ENCODE measurements around the gene CPED1.

The CPED1 gene

DNA sequence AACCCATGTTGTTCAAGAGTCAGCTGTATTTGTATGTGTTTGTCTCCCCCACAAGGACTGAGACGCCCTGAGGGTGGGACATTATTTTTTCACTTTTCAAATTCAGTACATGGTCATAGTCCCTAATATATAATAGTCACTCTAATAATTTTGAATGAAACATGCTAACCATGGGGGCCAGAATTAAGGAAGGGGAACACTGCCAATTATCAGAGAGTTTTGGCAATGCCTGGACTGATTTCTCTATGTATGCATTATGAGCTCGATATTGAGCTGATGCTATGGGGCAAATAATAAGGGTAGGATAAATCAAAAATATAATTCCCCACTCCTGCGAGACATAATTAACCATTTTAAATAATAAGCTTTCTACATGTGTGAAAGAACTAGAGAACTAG is 87.4 kb downstream of the CPED1 start:
- ChIA-PET POLR2A (no interaction called here), CTCF (interaction anchor here (1.0 to 10.6 kb wide), 8 partner anchors 12 to 283 kb away, joined by 3 to 219 read pairs (median 5); partner anchors contain the start of gene CPED1)
- TF ChIP-seq, protein P1, sequence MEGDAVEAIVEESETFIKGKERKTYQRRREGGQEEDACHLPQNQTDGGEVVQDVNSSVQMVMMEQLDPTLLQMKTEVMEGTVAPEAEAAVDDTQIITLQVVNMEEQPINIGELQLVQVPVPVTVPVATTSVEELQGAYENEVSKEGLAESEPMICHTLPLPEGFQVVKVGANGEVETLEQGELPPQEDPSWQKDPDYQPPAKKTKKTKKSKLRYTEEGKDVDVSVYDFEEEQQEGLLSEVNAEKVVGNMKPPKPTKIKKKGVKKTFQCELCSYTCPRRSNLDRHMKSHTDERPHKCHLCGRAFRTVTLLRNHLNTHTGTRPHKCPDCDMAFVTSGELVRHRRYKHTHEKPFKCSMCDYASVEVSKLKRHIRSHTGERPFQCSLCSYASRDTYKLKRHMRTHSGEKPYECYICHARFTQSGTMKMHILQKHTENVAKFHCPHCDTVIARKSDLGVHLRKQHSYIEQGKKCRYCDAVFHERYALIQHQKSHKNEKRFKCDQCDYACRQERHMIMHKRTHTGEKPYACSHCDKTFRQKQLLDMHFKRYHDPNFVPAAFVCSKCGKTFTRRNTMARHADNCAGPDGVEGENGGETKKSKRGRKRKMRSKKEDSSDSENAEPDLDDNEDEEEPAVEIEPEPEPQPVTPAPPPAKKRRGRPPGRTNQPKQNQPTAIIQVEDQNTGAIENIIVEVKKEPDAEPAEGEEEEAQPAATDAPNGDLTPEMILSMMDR (IDR thresholded peaks at IDR 0.05; ENCODE audit: insufficient read depth, low read length, missing control alignments), result no peak
- no peak for DNase-seq (ENCODE audit: low read depth, low spot score)
- no peak overlapping the region for H3K4me3 ChIP-seq (ENCODE audit: low read depth, low read length)

DNA sequence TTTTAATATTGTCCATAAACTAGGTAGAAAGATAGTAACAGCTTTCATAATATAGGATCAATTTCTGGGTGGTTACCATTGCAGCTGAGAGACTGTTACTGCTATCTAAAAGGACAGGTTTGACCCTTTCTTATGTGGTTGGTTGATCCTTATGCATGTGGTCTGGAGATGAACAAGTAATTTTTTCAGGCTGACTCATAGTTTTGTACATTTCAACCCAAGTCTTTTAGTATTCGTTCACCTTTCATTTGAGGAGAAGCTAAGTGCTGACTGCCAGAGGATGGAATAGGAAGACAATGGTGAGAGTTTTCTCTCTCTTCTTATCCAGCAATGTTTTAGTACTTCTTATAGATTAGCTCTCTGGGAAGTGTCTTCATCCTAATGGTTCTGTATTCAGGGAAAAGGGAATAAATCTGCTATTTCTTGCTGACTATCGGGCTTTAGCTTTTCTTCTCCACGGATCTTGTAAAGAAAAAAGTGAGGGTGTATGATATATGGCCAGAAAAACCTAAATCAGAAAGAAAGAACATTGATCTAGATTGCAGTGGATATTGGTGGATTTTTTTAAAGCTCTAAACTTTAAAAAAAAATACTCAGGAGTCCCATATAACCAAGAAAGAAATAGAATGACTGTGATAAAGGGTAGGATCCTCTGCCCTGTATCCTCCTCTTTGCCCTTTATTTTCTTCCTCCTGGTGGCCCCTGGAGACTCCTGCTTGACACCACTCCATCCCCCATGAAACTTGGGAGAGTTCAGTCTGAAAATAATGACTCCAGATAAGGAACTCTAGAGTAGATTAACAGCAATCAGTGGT is 88.0 kb downstream of the CPED1 start:
- ChIA-PET CTCF (interaction anchor here (0.7 to 10.6 kb wide), 9 partner anchors 11 to 284 kb away, joined by 3 to 219 read pairs (median 5); partner anchors contain the start of gene CPED1), POLR2A (interaction anchor here (0.6 kb wide), 1 partner anchor 88 kb away, joined by 3 read pairs; the partner anchor contains the start of gene CPED1)
- no peak overlapping the region for H3K4me3 ChIP-seq (ENCODE audit: low read depth, low read length)
- TF ChIP-seq, protein P1 (IDR thresholded peaks at IDR 0.05; ENCODE audit: insufficient read depth, low read length, missing control alignments), result no peak
- no peak for DNase-seq (ENCODE audit: low read depth, low spot score)

DNA sequence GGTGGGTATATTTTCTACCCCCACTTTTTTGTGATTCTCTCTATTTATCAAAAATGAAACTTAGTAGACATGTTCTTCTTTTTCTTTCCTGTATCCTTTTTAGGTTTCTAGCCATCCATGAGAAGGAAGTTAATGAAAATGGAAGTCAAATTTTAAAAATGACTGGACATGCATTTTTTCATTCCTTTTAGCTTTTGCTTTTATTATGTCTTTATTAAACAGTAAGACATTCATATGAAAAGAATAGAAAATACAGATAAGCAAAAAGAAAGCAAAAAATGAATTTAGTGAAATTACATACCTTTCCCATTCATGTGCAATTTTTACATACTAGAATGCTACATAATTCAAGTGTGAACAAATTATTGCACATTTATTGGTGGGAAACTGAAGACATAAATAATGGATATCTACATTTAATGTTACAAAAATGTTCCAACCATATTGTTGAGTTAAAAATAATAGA is 88.7 kb downstream of the CPED1 start:
- H3K4me3 ChIP-seq (ENCODE audit: low read depth, low read length), result no peak overlapping the region
- DNase-seq (ENCODE audit: low read depth, low spot score), result no peak
- CTCF ChIA-PET, result interaction anchor here (0.7 to 10.6 kb wide), 7 partner anchors 11 to 89 kb away, joined by 3 to 219 read pairs (median 5); partner anchors contain the start of gene CPED1
- TF ChIP-seq, protein P1 (IDR thresholded peaks at IDR 0.05; ENCODE audit: insufficient read depth, low read length, missing control alignments), result no peak
- POLR2A ChIA-PET, result no interaction called here

DNA sequence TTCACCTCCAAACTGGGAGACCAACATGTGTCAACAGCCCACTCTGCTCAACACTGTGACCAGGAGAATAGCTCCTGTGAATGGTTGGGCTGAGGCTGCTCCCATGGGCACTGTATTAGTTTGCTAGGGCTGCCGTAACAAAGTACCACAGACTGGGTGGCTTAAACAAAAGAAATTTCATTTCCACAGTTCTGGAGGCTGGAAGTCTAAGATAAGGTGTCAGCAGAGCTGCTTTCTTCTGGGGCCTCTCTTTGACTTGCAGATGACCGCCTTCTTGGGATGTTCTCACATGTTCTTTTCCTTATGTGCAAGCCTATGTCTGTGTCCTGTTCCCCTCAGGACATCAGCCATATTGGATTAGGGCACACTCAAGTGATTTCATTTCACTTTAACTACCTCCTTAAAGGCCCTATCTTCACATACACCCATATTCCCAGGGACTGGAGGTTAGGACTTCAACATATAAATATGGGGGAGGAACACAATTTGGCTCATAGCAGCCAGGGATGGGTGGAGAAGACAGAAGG is 90.3 kb downstream of the CPED1 start:
- TF ChIP-seq, protein P1 (IDR thresholded peaks at IDR 0.05; ENCODE audit: insufficient read depth, low read length, missing control alignments), result no peak
- CTCF ChIA-PET, result interaction anchor here (1.3 to 10.6 kb wide), 2 partner anchors 29 to 90 kb away, joined by 3 to 219 read pairs; partner anchors contain the start of gene CPED1
- H3K4me3 ChIP-seq (ENCODE audit: low read depth, low read length), result no peak overlapping the region
- POLR2A ChIA-PET, result interaction anchor here (0.6 kb wide), 1 partner anchor 40 kb away, joined by 3 read pairs; no protein-coding TSS in a partner anchor
- DNase-seq (ENCODE audit: low read depth, low spot score), result no peak

DNA sequence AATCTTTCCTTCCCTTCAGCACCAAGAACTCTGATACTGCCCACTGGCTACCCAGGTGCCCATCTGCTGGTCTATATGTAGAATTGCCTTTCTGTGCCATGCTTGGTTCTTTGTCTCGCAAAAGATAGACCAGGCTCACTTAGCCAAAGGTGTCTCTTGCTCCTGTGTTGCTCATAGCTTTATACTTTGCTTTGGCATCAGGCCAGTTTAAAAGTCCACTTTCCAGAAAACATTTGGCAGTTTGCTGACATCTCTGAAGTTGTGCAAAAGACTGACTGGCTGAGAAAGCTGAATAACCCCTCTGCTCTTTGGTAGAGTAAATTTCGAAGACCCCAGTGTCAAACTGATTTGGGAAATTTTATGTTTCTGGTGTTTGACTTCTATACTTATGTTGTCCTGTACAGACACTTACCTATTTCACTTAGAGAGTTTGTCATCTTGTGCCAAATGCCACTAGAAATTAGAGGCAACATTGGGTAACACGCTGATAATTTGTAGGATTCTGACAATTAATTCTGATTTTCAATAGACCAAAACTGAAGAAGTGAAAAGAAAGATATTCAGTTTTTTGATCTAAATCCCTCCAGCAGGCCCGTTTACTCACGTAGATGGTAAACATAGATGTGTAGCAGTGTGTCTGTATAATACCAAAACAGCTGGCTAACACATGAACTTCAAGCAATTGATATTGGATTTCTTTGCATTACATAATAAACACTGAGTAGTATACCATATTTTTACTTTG is 91.1 kb downstream of the CPED1 start:
- ChIA-PET CTCF (interaction anchor here (1.3 to 10.6 kb wide), 3 partner anchors 30 to 91 kb away, joined by 3 to 219 read pairs (median 20); partner anchors contain the start of gene CPED1), POLR2A (interaction anchor here (0.6 kb wide), 1 partner anchor 40 kb away, joined by 3 read pairs; no protein-coding TSS in a partner anchor)
- TF ChIP-seq, protein P1 (IDR thresholded peaks at IDR 0.05; ENCODE audit: insufficient read depth, low read length, missing control alignments), result peak; percentile 8
- DNase-seq (ENCODE audit: low read depth, low spot score), result no peak
- no peak overlapping the region for H3K4me3 ChIP-seq (ENCODE audit: low read depth, low read length)

Measured in AG04449 (cell line).